ENCODE results near the gene GJB2.

GJB2 gene

DNA sequence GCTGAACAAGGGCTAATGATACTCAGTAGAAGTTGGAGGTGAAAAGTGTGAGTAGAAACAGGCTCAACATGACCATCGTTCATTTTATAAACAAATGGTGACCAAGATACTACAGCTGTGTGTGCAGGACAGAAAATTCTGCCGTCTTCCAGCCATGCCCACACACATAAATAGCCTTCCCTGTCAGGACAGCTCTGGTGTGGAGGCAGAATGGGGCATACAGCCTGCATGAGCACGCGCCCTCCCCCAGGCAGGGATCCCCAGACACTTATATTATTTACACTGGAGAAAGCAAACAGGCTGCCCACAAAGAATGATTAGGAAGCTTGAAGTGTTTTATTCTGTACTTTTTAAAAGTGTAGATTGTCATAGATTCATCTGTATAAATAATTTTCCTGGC is 52.3 kb downstream of the GJB2 start:
- Histone ChIP-seq H3K9ac (ENCODE audit: low read length in 2 of 2) (no peak overlapping the region), H3K36me3 (ENCODE audit: control insufficient read depth in 2 of 2, insufficient read depth in 2 of 2, low read length in 2 of 2) (no peaks in the 10 kb centered on the region), H3K4me3 (ENCODE audit: low read length in 2 of 2) (no peak overlapping the region), H3K4me1 (ENCODE audit: control insufficient read depth, insufficient read depth, low read length) (peaks cover 11% of the 10 kb centered on the region), H3K9me3 (ENCODE audit: control insufficient read depth in 2 of 2, low read length in 2 of 2) (no peaks in the 10 kb centered on the region), H3K27me3 (ENCODE audit: control insufficient read depth in 1 of 2, insufficient read depth in 2 of 2, low read length in 2 of 2) (peaks cover 50 to 67% of the 10 kb centered on the region in 2 donors), H3K27ac (ENCODE audit: low read length) (no peak overlapping the region)

DNA sequence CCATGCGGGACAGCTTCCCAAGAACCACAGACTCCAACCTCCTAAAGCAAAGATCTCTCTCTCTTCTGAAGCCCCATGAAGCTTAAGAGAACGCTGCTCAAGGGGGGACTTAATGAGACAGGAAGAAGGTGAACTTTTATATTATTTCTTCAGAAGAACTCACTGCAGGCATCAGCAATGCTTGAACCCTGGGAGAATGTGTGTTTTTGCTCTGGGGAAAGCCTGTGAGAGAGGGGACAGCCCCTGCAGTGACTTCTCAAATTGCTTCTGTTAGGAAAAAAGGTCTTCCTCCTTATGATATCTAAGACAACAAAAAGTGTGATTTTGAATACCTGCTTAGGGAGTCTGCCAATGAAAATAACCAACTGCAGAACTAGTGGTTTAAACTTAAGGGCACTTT is 54.9 kb downstream of the GJB2 start:
- Histone ChIP-seq H3K4me1 (ENCODE audit: control insufficient read depth, insufficient read depth, low read length) (peaks cover 11% of the 10 kb centered on the region), H3K27me3 (ENCODE audit: control insufficient read depth in 1 of 2, insufficient read depth in 2 of 2, low read length in 2 of 2) (peaks cover 45 to 63% of the 10 kb centered on the region in 2 donors), H3K27ac (ENCODE audit: low read length) (no peak overlapping the region), H3K9me3 (ENCODE audit: control insufficient read depth in 2 of 2, low read length in 2 of 2) (no peaks in the 10 kb centered on the region), H3K9ac (ENCODE audit: low read length in 2 of 2) (no peak overlapping the region), H3K36me3 (ENCODE audit: control insufficient read depth in 2 of 2, insufficient read depth in 2 of 2, low read length in 2 of 2) (no peaks in the 10 kb centered on the region), H3K4me3 (ENCODE audit: low read length in 2 of 2) (no peak overlapping the region)
